ENCODE results near the gene STYXL1. TPM values are rescaled to one million over a fixed set of nuclear protein-coding genes. Genes with fewer than 3 reads are reported as not detected.
A peak's percentile ranks its signal among the peaks of the same experiment; 100 is the strongest.
"Not testable (repeated sequence)": the region's sequence is repeated elsewhere in the genome, so short reads cannot be mapped to it uniquely, and the experiment has no call there.

The STYXL1 gene, protein sequence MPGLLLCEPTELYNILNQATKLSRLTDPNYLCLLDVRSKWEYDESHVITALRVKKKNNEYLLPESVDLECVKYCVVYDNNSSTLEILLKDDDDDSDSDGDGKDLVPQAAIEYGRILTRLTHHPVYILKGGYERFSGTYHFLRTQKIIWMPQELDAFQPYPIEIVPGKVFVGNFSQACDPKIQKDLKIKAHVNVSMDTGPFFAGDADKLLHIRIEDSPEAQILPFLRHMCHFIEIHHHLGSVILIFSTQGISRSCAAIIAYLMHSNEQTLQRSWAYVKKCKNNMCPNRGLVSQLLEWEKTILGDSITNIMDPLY
- total RNA-seq, result 10 to 100 TPM; 17.6 to 40.1 TPM

DNA sequence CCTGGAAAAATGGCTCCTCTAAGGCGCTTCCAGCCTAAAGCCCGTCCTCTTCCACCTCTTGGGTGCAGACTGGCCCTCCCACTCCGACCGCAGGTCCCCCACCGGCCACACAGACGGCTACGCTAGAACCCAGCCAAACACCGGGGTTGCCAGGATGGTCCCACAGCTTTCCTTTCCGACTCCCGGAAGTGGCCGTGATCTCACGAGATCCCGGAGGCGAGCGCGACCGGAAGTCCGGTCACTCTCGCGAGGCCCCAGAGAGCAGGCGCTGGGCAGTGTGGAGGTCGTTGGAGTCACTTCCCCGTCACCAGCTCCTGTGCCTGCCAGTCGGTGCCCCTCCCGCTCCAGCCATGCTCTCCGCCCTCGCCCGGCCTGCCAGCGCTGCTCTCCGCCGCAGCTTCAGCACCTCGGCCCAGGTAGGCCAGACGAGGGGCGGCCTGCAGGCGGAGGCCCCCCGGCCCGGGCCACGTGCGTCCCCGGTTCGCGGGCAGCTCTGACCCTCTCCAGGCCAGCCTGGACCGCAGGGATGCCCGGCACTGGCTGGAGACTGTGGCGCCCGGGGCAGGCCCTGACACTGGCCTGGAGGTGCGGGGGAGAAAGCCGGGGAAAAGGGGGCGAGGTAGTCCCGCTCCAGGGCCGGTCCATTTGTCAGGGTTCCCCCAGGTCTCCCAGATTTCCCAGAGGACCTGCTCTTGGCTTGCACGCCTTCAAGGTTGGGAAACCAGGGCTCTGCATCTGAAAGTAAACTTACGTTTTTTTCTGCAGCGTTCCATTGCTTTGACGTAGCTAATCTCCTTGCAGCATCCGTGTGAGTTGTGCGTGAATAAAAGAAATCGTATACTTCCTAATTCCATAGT, at the start of gene STYXL1, which contains the start of gene MDH2:
TSS of gene STYXL1 (minus strand) at position 190 of the 857 bp plus-strand sequence. CDS start 17,477 bp downstream, outside the sequence.
TSS of gene MDH2 (plus strand) at position 296 of the 857 bp plus-strand sequence. CDS start at position 351, 55 bp downstream.
- TF ChIP-seq, protein P1, sequence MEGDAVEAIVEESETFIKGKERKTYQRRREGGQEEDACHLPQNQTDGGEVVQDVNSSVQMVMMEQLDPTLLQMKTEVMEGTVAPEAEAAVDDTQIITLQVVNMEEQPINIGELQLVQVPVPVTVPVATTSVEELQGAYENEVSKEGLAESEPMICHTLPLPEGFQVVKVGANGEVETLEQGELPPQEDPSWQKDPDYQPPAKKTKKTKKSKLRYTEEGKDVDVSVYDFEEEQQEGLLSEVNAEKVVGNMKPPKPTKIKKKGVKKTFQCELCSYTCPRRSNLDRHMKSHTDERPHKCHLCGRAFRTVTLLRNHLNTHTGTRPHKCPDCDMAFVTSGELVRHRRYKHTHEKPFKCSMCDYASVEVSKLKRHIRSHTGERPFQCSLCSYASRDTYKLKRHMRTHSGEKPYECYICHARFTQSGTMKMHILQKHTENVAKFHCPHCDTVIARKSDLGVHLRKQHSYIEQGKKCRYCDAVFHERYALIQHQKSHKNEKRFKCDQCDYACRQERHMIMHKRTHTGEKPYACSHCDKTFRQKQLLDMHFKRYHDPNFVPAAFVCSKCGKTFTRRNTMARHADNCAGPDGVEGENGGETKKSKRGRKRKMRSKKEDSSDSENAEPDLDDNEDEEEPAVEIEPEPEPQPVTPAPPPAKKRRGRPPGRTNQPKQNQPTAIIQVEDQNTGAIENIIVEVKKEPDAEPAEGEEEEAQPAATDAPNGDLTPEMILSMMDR (IDR thresholded peaks at IDR 0.05), result no peak
- peak; percentile 97 for DNase-seq (ENCODE audit: low spot score)
- Histone ChIP-seq H3K4me3 (peak within 1 kb of the TSS; percentile 96 to 100), H3K4me1 (peaks cover 0 to 44% of the 10 kb centered on the region in 2 donors), H3K36me3 (peaks cover 6% of the 10 kb centered on the region), H3K27ac (peak within 1 kb of the TSS; percentile 96), H3K9me3 (no peaks in the 10 kb centered on the region), H3K27me3 (no peaks in the 10 kb centered on the region)

GRCh38 chr7:76095908-76096307, 48.1 kb upstream of the STYXL1 start:
- H3K36me3 ChIP-seq, result no peaks in the 10 kb centered on the region
- H3K4me3 ChIP-seq, result no peak overlapping the region
- no peak overlapping the region for H3K27ac ChIP-seq
- H3K4me1 ChIP-seq, result no peaks in the 10 kb centered on the region
- TF ChIP-seq, protein P1 (IDR thresholded peaks at IDR 0.05), result no peak
- no peaks in the 10 kb centered on the region for H3K9me3 ChIP-seq
- H3K27me3 ChIP-seq, result no peaks in the 10 kb centered on the region
- no peak for DNase-seq (ENCODE audit: low spot score)

GRCh38 chr7:76094326-76094725, 46.5 kb upstream of the STYXL1 start:
- H3K9me3 ChIP-seq, H3K4me1 ChIP-seq, H3K27me3 ChIP-seq, H3K36me3 ChIP-seq, H3K4me3 ChIP-seq, H3K27ac ChIP-seq: not testable (repeated sequence)
- peak; percentile 0 for DNase-seq (ENCODE audit: low spot score)

DNA sequence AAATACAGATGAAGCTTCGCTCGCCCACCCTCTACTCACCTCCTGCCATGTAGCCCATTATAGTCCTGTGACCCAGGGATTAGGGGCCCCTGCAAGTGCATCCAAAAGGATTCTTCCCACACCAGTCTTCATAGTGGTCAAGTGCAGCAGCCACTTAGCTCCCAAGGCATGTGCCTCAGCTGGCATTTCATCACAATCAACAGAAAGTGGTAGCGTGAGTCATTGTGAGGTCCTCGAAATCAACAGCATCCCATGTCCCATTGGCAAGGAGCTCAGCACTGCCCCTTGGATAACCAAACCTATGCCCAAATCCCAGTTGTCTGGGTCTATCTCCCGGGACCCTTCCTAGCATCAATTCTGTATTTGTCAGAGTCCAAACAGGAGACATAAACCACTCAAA, 45.7 kb upstream of the STYXL1 start:
- not testable (repeated sequence) for H3K27ac ChIP-seq, H3K27me3 ChIP-seq, H3K9me3 ChIP-seq, H3K36me3 ChIP-seq, H3K4me3 ChIP-seq, H3K4me1 ChIP-seq
- peak; percentile 34 for DNase-seq (ENCODE audit: low spot score)

DNA sequence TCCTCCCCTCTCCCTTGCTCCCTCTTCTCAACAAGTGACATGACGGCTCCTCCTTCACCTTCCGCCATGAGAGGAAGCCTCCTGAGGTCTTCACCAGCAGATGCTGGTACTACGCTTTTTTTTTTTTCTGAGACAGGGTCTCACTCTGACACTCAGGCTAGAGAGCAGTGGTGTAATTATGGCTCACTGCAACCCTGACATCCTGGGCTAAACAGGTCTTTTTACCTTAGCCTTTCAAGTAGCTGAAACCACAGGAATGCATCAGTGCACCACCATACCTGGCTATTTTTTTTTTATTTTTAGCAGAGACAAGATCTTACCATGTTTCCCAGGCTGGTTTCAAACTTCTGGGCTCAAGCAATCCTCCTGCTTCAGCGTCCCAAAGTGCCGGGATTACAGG, 43.7 kb upstream of the STYXL1 start:
- no peak overlapping the region for H3K4me3 ChIP-seq
- H3K9me3 ChIP-seq, result no peaks in the 10 kb centered on the region
- H3K27me3 ChIP-seq, result no peaks in the 10 kb centered on the region
- no peaks in the 10 kb centered on the region for H3K36me3 ChIP-seq
- no peak overlapping the region for H3K27ac ChIP-seq
- H3K4me1 ChIP-seq, result no peaks in the 10 kb centered on the region
- DNase-seq (ENCODE audit: low spot score), result no peak
- TF ChIP-seq, protein P1 (IDR thresholded peaks at IDR 0.05), result no peak

DNA sequence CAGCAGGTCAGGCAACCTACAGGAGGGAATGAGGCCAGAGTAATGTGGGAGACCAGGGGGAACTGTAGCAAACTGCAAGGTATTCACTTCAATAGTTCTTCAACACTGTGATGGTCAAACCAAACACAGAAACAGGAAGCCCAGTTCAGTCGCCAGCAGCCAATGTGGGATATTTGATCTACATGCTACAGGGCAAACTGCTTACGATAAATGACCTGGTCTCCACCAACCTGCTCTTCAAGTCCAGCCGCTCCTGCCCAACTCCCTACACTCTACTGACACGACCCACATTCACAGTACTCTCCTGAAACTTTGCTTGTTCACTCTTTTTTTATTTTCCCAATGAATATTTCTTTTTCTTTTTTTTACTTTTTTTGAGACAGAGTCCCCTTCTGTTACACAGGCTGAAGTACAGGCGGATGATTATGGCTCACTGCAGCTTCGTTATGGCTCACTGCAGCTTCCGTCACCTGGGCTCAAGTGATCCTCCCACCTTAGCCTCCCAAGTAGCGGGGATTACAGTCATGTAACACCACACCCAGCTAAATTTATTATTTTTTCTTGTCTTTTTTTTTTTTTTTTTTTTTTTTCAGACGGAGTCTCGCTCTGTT, 42.2 kb upstream of the STYXL1 start:
- no peak for DNase-seq (ENCODE audit: low spot score)
- Histone ChIP-seq H3K27me3 (no peaks in the 10 kb centered on the region), H3K4me1 (no peaks in the 10 kb centered on the region), H3K9me3 (no peaks in the 10 kb centered on the region), H3K27ac (no peak overlapping the region), H3K4me3 (no peak overlapping the region), H3K36me3 (no peaks in the 10 kb centered on the region)
- TF ChIP-seq, protein P1 (IDR thresholded peaks at IDR 0.05), result no peak

DNA sequence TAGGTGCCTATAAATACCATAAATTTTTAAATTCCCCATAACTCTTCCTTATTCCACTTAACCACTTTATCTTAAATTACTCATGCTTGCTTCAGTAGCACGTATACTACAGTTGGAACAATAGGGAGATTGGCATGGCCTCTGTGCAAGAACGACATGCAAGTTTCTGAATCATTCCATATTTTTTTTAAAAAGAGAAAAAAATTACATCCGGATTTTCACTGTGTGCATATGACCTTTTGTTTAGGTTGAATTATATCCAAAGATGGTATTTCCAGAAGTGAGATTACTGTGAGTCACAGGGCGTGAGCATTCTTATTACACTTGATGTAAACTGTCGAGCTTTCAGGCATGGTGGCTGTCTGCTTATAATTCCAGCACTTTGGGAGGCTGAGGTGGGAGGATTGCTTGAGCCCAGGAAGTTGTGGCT, 39.6 kb upstream of the STYXL1 start:
- not testable (repeated sequence) for H3K27me3 ChIP-seq; H3K4me1 ChIP-seq; DNase-seq (ENCODE audit: low spot score); H3K27ac ChIP-seq; H3K4me3 ChIP-seq; H3K36me3 ChIP-seq; H3K9me3 ChIP-seq
